H1 (cell line): ENCODE results near the gene DENND2A. TPM values are rescaled to one million over a fixed set of nuclear protein-coding genes. Genes with fewer than 3 reads are reported as not detected.

Experiments
- CTCF ChIA-PET: fragments of 300-600 bp; sonication (Branson Sonifier 250); formaldehyde crosslinking; loops from one replicate; lab custom pipeline; 2021; ENCODE audit not compliant: partially characterized antibody; lab: Charles Lee
- POLR2A ChIA-PET: fragments of 300-600 bp; sonication (Branson Sonifier 250); formaldehyde crosslinking; loops from one replicate; lab custom pipeline; 2021; ENCODE audit warnings: inconsistent platforms; ENCODE audit not compliant: partially characterized antibody; lab: Charles Lee
- DNase-seq, 2 experiments: peaks; one replicate each; pipeline versions ENCODE4 v3.0.0 to v3.0.0-alpha.2; 2010 to 2022; ENCODE audit warnings: low spot score in 2 of 2, low read depth in 1 of 2, mixed read lengths in 1 of 2
- FAIRE-seq: peaks from 2 replicates; lab custom pipeline; 2011; peaks lifted over from hg19 to GRCh38; lab: Jason Lieb, UNC
- H2AFZ ChIP-seq: 2 replicates; pipeline ENCODE4 v1.8.1; 2012; ENCODE audit warnings: low read length, inconsistent platforms
- H2AK5ac ChIP-seq: 2 replicates; pipeline ENCODE4 v1.6.1; 2013; ENCODE audit warnings: low read depth, low read length
- H2BK120ac ChIP-seq: replicated peaks from 2 replicates; pipeline ENCODE3; 2013; ENCODE audit warnings: low read depth, low read length, inconsistent platforms
- H2BK12ac ChIP-seq: 2 replicates; pipeline ENCODE4 v1.6.1; 2013; ENCODE audit warnings: low read depth, low read length
- H2BK15ac ChIP-seq: 2 replicates; pipeline ENCODE4 v1.6.1; 2013; ENCODE audit warnings: low read length
- H2BK20ac ChIP-seq: 2 replicates; pipeline ENCODE4 v1.6.1; 2013; ENCODE audit warnings: low read length
- H2BK5ac ChIP-seq: 2 replicates; pipeline ENCODE4 v1.6.1; 2013; ENCODE audit warnings: low read depth, low read length
- H3K14ac ChIP-seq: 2 replicates; pipeline ENCODE4 v1.6.1; 2013; ENCODE audit warnings: inconsistent platforms; ENCODE audit not compliant: insufficient read length
- H3K18ac ChIP-seq: 2 replicates; pipeline ENCODE4 v1.6.1; 2013; ENCODE audit warnings: low read length; ENCODE audit errors: extremely low read depth
- H3K23ac ChIP-seq: 2 replicates; pipeline ENCODE4 v1.6.1; 2013; ENCODE audit warnings: inconsistent platforms; ENCODE audit not compliant: insufficient read length
- H3K23me2 ChIP-seq: 2 replicates; pipeline ENCODE4 v1.6.1; 2013; ENCODE audit warnings: low read depth, low read length
- H3K27ac ChIP-seq: 2 replicates; pipeline ENCODE4 v1.6.1; 2011; ENCODE audit warnings: low read depth, low read length, inconsistent platforms
- H3K27me3 ChIP-seq, 4 experiments: replicated peaks in 1 of 4; 1 replicate in 1 of 4; 2 replicates in 3 of 4; pipeline versions ENCODE4 v1.6.1 to v1.8.1; 2011 to 2013; ENCODE audit warnings: low read length in 3 of 4, mild to moderate bottlenecking in 3 of 4, inconsistent platforms in 2 of 4, mixed read lengths in 2 of 4, moderate library complexity in 1 of 4; ENCODE audit not compliant: control insufficient read depth in 3 of 4, insufficient read depth in 3 of 4; ENCODE audit errors: extremely low read depth in 1 of 4
- H3K36me3 ChIP-seq, 4 experiments: 2 replicates each; pipeline versions ENCODE4 v1.6.1 to v1.8.1; 2011 to 2013; ENCODE audit warnings: mild to moderate bottlenecking in 4 of 4, low read length in 3 of 4, moderate library complexity in 2 of 4, control low read depth in 1 of 4, inconsistent platforms in 1 of 4; ENCODE audit not compliant: insufficient read depth in 4 of 4, control insufficient read depth in 2 of 4
- H3K4ac ChIP-seq: replicated peaks from 2 replicates; pipeline ENCODE3; 2013; ENCODE audit warnings: low read length, low read depth, mixed read lengths, inconsistent platforms; ENCODE audit not compliant: insufficient read length
- H3K4me1 ChIP-seq, 4 experiments: replicated peaks in 1 of 4; 1 replicate in 1 of 4; 2 replicates in 3 of 4; pipeline versions ENCODE4 v1.6.1 to v1.8.1; 2011 to 2013; ENCODE audit warnings: low read length in 3 of 4, inconsistent platforms in 2 of 4, mixed read lengths in 1 of 4; ENCODE audit not compliant: insufficient read depth in 4 of 4, control insufficient read depth in 3 of 4
- H3K4me2 ChIP-seq, 2 experiments: 2 replicates each; pipeline versions ENCODE4 v1.6.1 to v1.8.1; 2011 to 2013; ENCODE audit warnings: low read depth in 2 of 2, low read length in 2 of 2, control low read depth in 1 of 2, inconsistent platforms in 1 of 2, mild to moderate bottlenecking in 1 of 2; ENCODE audit not compliant: insufficient read depth in 1 of 2
- H3K4me3 ChIP-seq, 4 experiments: fragments of 200-600, 300-600 bp in 1 of 4; sonication (generic), shearing (Covaris generic), sonication (Bioruptor Twin) in 1 of 4; 2 replicates each; pipeline versions ENCODE4 v1.5.1 to v1.8.1; 2011 to 2016; ENCODE audit warnings: low read length in 4 of 4, low read depth in 3 of 4, control low read depth in 2 of 4, inconsistent platforms in 2 of 4, mild to moderate bottlenecking in 2 of 4, mixed read lengths in 1 of 4, moderate library complexity in 1 of 4; ENCODE audit not compliant: insufficient read depth in 2 of 4; ENCODE audit errors: extremely low read depth in 1 of 4
- H3K56ac ChIP-seq: replicated peaks from 2 replicates; pipeline ENCODE3; 2013; ENCODE audit warnings: low read depth, mild to moderate bottlenecking, mixed read lengths, low read length, inconsistent platforms; ENCODE audit not compliant: insufficient read length
- H3K79me1 ChIP-seq: 2 replicates; pipeline ENCODE4 v1.6.1; 2013; ENCODE audit warnings: low read depth, low read length, control low read depth
- H3K79me2 ChIP-seq, 2 experiments: 2 replicates each; pipeline versions ENCODE4 v1.6.1 to v1.8.1; 2012 to 2013; ENCODE audit warnings: low read length in 2 of 2, mild to moderate bottlenecking in 2 of 2, inconsistent platforms in 1 of 2; ENCODE audit not compliant: insufficient read depth in 2 of 2, control insufficient read depth in 1 of 2
- H3K9ac ChIP-seq, 4 experiments: replicated peaks in 1 of 4; 1 replicate in 1 of 4; 2 replicates in 3 of 4; pipeline versions ENCODE4 v1.6.1 to v1.8.1; 2011 to 2013; ENCODE audit warnings: low read depth in 3 of 4, low read length in 3 of 4, control low read depth in 2 of 4, mild to moderate bottlenecking in 2 of 4, moderate library complexity in 2 of 4, inconsistent platforms in 1 of 4; ENCODE audit errors: extremely low read depth in 1 of 4
- H3K9me3 ChIP-seq, 2 experiments: 2 replicates each; pipeline versions ENCODE4 v1.6.1 to v1.8.1; 2012 to 2013; ENCODE audit warnings: mild to moderate bottlenecking in 2 of 2, moderate library complexity in 2 of 2, control low read depth in 1 of 2, inconsistent platforms in 1 of 2, low read depth in 1 of 2, low read length in 1 of 2, mixed read lengths in 1 of 2; ENCODE audit not compliant: insufficient read depth in 2 of 2
- H4K20me1 ChIP-seq, 2 experiments: replicated peaks in 1 of 2; 2 replicates each; pipeline versions ENCODE3 to v1.8.1; 2011 to 2013; ENCODE audit warnings: inconsistent platforms in 2 of 2, low read length in 2 of 2, mild to moderate bottlenecking in 1 of 2; ENCODE audit not compliant: insufficient read depth in 2 of 2, control insufficient read depth in 1 of 2
- H4K5ac ChIP-seq: 2 replicates; pipeline ENCODE4 v1.6.1; 2013; ENCODE audit warnings: low read length, low read depth, mixed read lengths, inconsistent platforms; ENCODE audit not compliant: insufficient read length
- H4K8ac ChIP-seq: 2 replicates; pipeline ENCODE4 v1.8.0; 2013; ENCODE audit warnings: mild to moderate bottlenecking, moderate library complexity, low read length, inconsistent platforms; ENCODE audit not compliant: insufficient read depth; ENCODE audit errors: extremely low read depth
- H4K91ac ChIP-seq: replicated peaks from 2 replicates; pipeline ENCODE3; 2013; ENCODE audit warnings: low read length, mixed read lengths, inconsistent platforms; ENCODE audit not compliant: insufficient read length
- EZH2 ChIP-seq: fragments of 200-600 bp; sonication (generic); IDR thresholded peaks from 2 replicates; pipeline ENCODE4 v1.7.1; 2012; ENCODE audit warnings: low read depth, mild to moderate bottlenecking, moderate library complexity, low read length, inconsistent platforms; ENCODE audit not compliant: severe bottlenecking
- KDM5A ChIP-seq: fragments of 200-600 bp; IDR thresholded peaks from 2 replicates; pipeline ENCODE4 v1.7.1; 2012; ENCODE audit warnings: mild to moderate bottlenecking, low read length, inconsistent platforms, mixed read lengths
- MAX ChIP-seq: IDR thresholded peaks from 2 replicates; pipeline ENCODE4 v1.6.1; 2012; ENCODE audit warnings: inconsistent platforms
- SP4 ChIP-seq: IDR thresholded peaks from 2 replicates; pipeline ENCODE4 v1.6.1; 2012; ENCODE audit warnings: low read length, inconsistent platforms
- WGBS, 2 experiments: shearing (Covaris generic) in 1 of 2; methylation state at CpG; one replicate each; pipeline versions ENCODE4 v1.1.6 to v1.1.7; 2013 to 2015; ENCODE audit warnings: low lambda C conversion rate in 2 of 2, mixed read lengths in 2 of 2, inconsistent platforms in 1 of 2, low coverage in 1 of 2, missing lambda C conversion rate in 1 of 2; ENCODE audit not compliant: insufficient replicate concordance in 2 of 2, insufficient coverage in 1 of 2, insufficient read length in 1 of 2; ENCODE audit errors: extremely low coverage in 1 of 2, missing lambda C conversion rate in 1 of 2; 5-methylcytosine and 5-hydroxymethylcytosine counted together
- polyA plus RNA-seq, 7 experiments: library from polyadenylated mRNA; depleted of rRNA in 3 of 7; stranded (reverse) in 5 of 7; unstranded in 2 of 7; fragments of >200 nt in 5 of 7; fragments of 200-250 nt in 2 of 7; gene quantifications; 1 replicate in 5 of 7; 2 replicates in 1 of 7; 4 replicates in 1 of 7; pipeline versions ENCODE4 v1.2.1 to v1.2.3, GENCODE V29; 2011 to 2013; ENCODE audit warnings: missing spikeins in 2 of 7, mixed read lengths in 2 of 7
- total RNA-seq: library from RNA; stranded (reverse); fragmentation: NEBNext Ultra II Directional; extraction: Animal tissue kit (Norgen Biotek cat#: 25700); gene quantifications from 2 replicates; pipeline ENCODE4 v1.2.1, GENCODE V29; 2021
- TF ChIP-seq, protein P1 (sequence below): IDR thresholded peaks from 2 replicates; pipeline ENCODE4 v1.6.1; 2011; ENCODE audit warnings: low read depth, mild to moderate bottlenecking, low read length; ENCODE audit not compliant: insufficient read depth
- TF ChIP-seq, protein P2 (sequence below): IDR thresholded peaks from 2 replicates; pipeline ENCODE4 v1.6.1; 2011; ENCODE audit warnings: low read length, improper control_type of control experiment

Gene DENND2A
- total and polyA plus RNA-seq, 2 of the 8 experiments (the other 6 are each of a cell fraction or from before 2014, with no cell fraction given): 5.0 to 13.0 TPM

DNA sequence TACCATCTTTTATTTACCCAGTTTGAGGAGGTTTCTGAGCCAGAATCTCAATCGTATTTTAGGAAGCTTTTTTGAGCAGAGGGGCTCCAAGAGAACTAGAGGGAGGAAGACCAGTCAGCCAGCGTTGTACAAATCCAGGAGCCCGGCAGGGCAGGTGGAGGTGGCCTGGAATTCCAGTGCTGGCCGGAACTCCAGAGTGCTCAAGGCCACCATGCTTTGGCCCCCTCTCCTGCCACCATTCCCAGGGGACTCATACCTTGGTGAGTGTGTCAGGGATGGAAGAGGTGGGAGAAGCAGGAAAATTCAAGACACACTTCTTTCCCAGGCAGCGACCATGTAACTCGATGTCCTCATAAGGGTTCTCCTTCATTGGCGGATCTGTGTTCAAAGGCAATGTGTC lies 55.3 kb downstream of the DENND2A start:
- Histone ChIP-seq H4K8ac (no peak overlapping the region), H3K4me3 (no peak overlapping the region), H3K18ac (no peak overlapping the region), H3K4me2 (no peak overlapping the region), H3K4ac (no peak overlapping the region), H3K14ac (no peak overlapping the region), H2BK20ac (no peak overlapping the region), H3K27me3 (no peaks in the 10 kb centered on the region), H3K56ac (no peak overlapping the region), H2AFZ (no peak overlapping the region), H3K27ac (no peak overlapping the region), H3K79me2 (no peaks in the 10 kb centered on the region), H4K20me1 (no peaks in the 10 kb centered on the region), H4K91ac (no peak overlapping the region), H2BK120ac (no peak overlapping the region), H2AK5ac (no peak overlapping the region), H2BK12ac (no peak overlapping the region), H2BK15ac (no peak overlapping the region), H3K36me3 (no peaks in the 10 kb centered on the region), H3K23ac (no peak overlapping the region), H3K79me1 (no peaks in the 10 kb centered on the region), H3K23me2 (no peaks in the 10 kb centered on the region), H3K4me1 (no peaks in the 10 kb centered on the region), H4K5ac (no peak overlapping the region), H2BK5ac (no peak overlapping the region), H3K9me3 (no peaks in the 10 kb centered on the region), H3K9ac (no peak overlapping the region)
- DNase-seq: no peak
- CTCF ChIA-PET: interaction anchor here (1.1 kb wide), 1 partner anchor 137 kb away, joined by 3 read pairs; no protein-coding TSS in a partner anchor
- no peak for FAIRE-seq
- POLR2A ChIA-PET: no interaction called here
- no peak for TF ChIP-seq SP4
- TF ChIP-seq KDM5A: no peak
- no peak for TF ChIP-seq MAX
- no peak for TF ChIP-seq EZH2
- TF ChIP-seq, protein P1, sequence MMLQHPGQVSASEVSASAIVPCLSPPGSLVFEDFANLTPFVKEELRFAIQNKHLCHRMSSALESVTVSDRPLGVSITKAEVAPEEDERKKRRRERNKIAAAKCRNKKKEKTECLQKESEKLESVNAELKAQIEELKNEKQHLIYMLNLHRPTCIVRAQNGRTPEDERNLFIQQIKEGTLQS: no peak
- TF ChIP-seq, protein P2, sequence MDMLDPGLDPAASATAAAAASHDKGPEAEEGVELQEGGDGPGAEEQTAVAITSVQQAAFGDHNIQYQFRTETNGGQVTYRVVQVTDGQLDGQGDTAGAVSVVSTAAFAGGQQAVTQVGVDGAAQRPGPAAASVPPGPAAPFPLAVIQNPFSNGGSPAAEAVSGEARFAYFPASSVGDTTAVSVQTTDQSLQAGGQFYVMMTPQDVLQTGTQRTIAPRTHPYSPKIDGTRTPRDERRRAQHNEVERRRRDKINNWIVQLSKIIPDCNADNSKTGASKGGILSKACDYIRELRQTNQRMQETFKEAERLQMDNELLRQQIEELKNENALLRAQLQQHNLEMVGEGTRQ: no peak
- 98% methylated on average over 7 of the region's 7 CpGs; no CpG with 5 or more reads in 1 of the 2 experiments for WGBS, 2 experiments
